Lower leg skin (tissue), 4 donors: Measurements from ENCODE around the gene NKAIN1. TPM values are rescaled to one million over a fixed set of nuclear protein-coding genes. Genes with fewer than 3 reads are reported as not detected.
"Not testable (repeated sequence)": the region's sequence is repeated elsewhere in the genome, so short reads cannot be mapped to it uniquely, and the experiment has no call there.

ENCODE experiments used
- DNase-seq, 2 donors: peaks; one replicate each; pipeline ENCODE4 v3.0.0-alpha.2; 2019; ENCODE audit warnings: low spot score in 2 of 2
- H3K4me3 ChIP-seq: fragments of 200-600 bp; sonication (generic); 2 replicates; pipeline ENCODE4 v1.5.1; 2017; ENCODE audit warnings: mild to moderate bottlenecking, low read depth; ENCODE audit not compliant: poor library complexity, severe bottlenecking
- POLR2A ChIP-seq, 2 donors: fragments of 450-650 bp; IDR thresholded peaks; one replicate each; pipeline ENCODE4 v1.6.1; 2016 to 2017; ENCODE audit warnings: antibody characterized with exemption in 2 of 2, mild to moderate bottlenecking in 1 of 2, moderate library complexity in 1 of 2
- WGBS, 2 donors: methylation state at CpG; one replicate each; pipeline ENCODE4 v1.1.5; 2018; 5-methylcytosine and 5-hydroxymethylcytosine counted together
- intact Hi-C: fragments of 100-400 bp; cut with DNase I; formaldehyde crosslinking; loops from one replicate; pipeline ENCODE4 v1.15.0; 2023; ENCODE audit warnings: low total_unique reads
- total RNA-seq, 4 donors: library from RNA; depleted of rRNA; stranded (reverse); fragments of >200 nt; gene quantifications; one replicate each; pipeline ENCODE4 v1.1.0, GENCODE V29; 2016
- TF ChIP-seq, protein P1 (sequence below), 3 donors: fragments of 450-650 bp; IDR thresholded peaks; one replicate each; pipeline ENCODE4 v1.5.1; 2016; ENCODE audit warnings: antibody characterized with exemption in 3 of 3, mild to moderate bottlenecking in 3 of 3, moderate library complexity in 2 of 3

NKAIN1 gene
- total RNA-seq, 4 donors from 2014 or later, result 0.46 to 1.4 (median 0.91) TPM

DNA sequence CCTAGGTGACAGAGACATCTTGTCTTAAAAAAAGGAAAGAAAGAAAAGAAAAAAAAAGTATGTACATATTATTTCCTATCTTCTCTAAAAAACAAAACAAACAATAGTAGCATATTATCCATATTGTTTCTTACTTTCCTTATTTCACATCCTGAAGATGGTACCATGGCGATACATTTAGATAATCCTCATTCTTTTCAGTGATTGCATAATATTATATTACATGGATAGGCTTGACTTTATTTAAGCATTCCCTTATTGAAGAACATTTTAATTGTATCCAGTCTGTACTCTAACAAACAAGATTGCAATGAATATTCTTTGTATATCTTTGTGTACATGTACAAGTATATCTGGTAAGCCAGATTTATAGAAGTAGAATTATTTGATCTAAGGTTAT, 91.3 kb downstream of the NKAIN1 start:
- TF ChIP-seq POLR2A (IDR thresholded peaks at IDR 0.05), result no peak
- TF ChIP-seq, protein P1, sequence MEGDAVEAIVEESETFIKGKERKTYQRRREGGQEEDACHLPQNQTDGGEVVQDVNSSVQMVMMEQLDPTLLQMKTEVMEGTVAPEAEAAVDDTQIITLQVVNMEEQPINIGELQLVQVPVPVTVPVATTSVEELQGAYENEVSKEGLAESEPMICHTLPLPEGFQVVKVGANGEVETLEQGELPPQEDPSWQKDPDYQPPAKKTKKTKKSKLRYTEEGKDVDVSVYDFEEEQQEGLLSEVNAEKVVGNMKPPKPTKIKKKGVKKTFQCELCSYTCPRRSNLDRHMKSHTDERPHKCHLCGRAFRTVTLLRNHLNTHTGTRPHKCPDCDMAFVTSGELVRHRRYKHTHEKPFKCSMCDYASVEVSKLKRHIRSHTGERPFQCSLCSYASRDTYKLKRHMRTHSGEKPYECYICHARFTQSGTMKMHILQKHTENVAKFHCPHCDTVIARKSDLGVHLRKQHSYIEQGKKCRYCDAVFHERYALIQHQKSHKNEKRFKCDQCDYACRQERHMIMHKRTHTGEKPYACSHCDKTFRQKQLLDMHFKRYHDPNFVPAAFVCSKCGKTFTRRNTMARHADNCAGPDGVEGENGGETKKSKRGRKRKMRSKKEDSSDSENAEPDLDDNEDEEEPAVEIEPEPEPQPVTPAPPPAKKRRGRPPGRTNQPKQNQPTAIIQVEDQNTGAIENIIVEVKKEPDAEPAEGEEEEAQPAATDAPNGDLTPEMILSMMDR (IDR thresholded peaks at IDR 0.05), result no peak
- no peak for DNase-seq
- no peak overlapping the region for H3K4me3 ChIP-seq
- 77 to 87% methylated on average over 1 of the region's 1 CpG for WGBS, 2 donors
- intact Hi-C loops, result no loop called here

DNA sequence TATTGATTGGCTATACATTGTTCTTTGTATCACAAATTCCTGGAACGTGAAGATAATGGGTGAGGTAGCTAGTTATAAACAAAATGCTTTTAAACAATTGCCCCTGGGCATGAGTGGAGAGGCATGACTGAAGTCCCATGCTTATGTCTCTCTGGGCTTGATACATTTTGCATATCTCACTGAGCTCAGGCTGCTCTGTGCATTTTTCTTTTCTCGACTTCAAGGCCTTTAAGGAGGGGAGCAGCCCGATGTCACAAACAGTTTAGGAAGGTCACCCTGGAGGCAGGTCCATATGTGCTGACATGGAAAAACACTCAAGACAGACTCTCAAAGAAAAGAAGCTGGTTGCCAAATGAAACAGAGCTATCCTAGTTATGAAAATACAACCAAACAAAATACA, 94.0 kb downstream of the NKAIN1 start:
- TF ChIP-seq, protein P1 (IDR thresholded peaks at IDR 0.05), result no peak
- no peak for TF ChIP-seq POLR2A (IDR thresholded peaks at IDR 0.05)
- intact Hi-C loops, result no loop called here
- WGBS, 2 donors, result 33 to 35% methylated on average over 3 of the region's 3 CpGs
- DNase-seq, result no peak
- no peak overlapping the region for H3K4me3 ChIP-seq

DNA sequence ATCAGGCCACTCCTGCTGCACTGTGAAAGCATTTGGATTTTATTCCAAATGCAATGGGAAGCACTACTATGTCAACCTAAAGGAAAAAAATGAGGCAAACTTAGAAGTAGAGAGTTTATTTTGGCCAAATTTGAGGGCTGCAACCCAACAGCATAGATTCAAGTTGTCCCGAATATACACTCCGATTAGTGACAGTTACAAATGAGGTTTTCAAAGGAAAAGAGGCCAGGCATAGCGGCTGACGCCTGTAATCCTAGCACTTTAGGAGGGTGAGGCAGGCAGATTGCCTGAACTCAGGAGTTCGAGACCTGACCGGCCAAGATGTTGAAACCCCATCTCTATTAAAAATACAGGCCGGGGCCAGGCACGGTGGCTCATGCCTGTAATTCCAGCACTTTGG, 95.2 kb downstream of the NKAIN1 start:
- TF ChIP-seq, protein P1 (IDR thresholded peaks at IDR 0.05), result no peak
- no peak for TF ChIP-seq POLR2A (IDR thresholded peaks at IDR 0.05)
- no peak overlapping the region for H3K4me3 ChIP-seq
- DNase-seq, result no peak
- intact Hi-C loops, result no loop called here
- 86 to 91% methylated on average over 8 of the region's 8 CpGs for WGBS, 2 donors

DNA sequence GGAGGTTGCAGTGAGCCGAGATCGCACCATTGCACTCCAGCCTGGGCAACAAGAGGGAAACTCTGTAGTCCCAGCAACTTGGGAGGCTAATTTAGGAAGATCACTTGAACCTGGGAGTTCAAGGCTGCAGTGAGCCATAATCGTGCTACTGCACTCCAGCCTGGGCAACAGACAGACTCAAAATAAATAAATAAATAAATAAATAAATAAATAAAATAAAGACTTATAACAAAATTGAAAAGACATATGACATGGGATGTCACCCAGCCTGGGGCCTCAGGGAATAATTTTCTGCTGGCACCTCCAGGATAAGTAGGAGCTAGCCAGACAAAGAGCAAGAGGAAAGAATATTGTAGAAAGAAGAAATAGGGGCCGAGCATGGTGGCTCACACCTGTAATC, 96.2 kb downstream of the NKAIN1 start:
- no peak overlapping the region for H3K4me3 ChIP-seq
- WGBS, 2 donors, result 96 to 97% methylated on average over 4 of the region's 4 CpGs
- intact Hi-C loops, result no loop called here
- TF ChIP-seq, protein P1 (IDR thresholded peaks at IDR 0.05), result no peak
- no peak for TF ChIP-seq POLR2A (IDR thresholded peaks at IDR 0.05)
- DNase-seq, result no peak

DNA sequence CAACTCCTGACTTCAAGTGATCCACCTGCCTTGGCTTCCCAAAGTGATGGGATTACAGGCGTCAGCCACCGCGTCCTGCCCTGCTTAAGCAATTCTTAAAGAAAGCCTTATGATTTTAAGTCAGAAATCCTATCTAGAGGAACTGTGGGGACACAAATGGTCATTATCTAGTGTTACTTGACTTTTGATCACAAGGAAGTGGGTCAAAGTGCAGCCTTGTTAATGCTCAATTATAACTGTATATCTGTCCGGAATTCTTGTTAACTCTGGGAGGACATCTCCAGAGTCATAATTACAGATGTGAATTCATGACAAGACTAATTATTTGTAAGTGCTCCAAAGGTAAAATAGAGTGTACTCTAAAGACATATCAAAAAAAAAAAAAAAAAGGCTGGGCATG, 97.3 kb downstream of the NKAIN1 start:
- TF ChIP-seq POLR2A (IDR thresholded peaks at IDR 0.05), result no peak
- TF ChIP-seq, protein P1 (IDR thresholded peaks at IDR 0.05), result no peak
- H3K4me3 ChIP-seq, result no peak overlapping the region
- 94 to 98% methylated on average over 4 of the region's 4 CpGs for WGBS, 2 donors
- intact Hi-C loops, result no loop called here
- no peak for DNase-seq

DNA sequence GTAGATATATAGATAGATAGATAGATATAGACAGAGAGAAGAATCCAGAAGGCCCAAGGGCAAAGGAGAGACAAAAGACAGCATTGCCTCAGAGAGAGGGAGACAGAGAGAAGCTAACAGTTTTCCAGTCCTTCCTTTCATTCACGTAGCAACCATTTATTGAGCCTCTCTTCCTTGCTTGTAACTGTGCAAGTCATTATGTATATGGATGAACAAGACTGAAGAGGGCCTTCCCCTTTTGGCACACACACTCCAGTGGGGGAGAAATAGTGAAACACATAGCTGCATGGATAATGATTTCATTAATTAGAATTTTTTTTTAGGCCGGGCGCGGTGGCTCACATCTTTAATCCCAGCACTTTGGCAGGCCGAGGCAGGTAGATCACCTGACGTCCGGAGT, 99.4 kb downstream of the NKAIN1 start:
- intact Hi-C loops, result no loop called here
- H3K4me3 ChIP-seq, result no peak overlapping the region
- no peak for DNase-seq
- TF ChIP-seq, protein P1 (IDR thresholded peaks at IDR 0.05), result no peak
- TF ChIP-seq POLR2A (IDR thresholded peaks at IDR 0.05), result no peak
- 64 to 67% methylated on average over 7 of the region's 7 CpGs for WGBS, 2 donors

DNA sequence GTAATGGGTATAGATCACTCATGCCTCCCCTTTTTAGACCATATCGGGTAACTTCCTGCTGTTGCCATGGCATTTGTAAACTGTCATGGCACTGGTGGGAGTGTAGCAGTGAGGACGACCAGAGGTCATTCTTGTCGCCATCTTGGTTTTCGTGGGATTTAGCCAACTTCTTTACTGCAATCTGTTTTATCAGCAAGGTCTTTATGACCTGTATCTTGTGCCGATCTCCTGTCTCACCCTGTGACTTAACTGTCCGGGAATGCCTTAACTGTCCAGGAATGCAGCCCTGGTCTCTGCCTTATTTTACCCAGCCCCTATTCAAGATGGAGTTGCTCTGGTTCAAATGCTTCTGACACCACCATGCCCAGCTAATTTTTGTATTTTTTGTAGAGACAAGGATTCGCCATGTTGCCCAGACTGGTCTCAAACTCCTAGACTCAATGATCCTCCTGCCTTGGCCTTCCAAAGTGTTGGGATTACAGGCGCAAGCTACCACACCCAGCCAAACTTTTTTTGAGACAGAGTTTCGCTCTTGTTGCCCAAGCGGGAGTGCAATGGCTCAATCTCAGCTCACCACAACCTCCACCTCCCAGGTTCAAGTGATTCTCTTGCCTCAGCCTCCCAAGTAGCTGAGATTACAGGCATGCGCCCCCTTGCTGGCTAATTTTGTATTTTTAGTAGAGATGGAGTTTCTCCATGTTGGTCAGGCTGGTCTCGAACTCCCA, 100.7 kb downstream of the NKAIN1 start:
- 89% methylated on average over 12 of the region's 12 CpGs for WGBS, 2 donors
- H3K4me3 ChIP-seq, DNase-seq, intact Hi-C loops: not testable (repeated sequence)

DNA sequence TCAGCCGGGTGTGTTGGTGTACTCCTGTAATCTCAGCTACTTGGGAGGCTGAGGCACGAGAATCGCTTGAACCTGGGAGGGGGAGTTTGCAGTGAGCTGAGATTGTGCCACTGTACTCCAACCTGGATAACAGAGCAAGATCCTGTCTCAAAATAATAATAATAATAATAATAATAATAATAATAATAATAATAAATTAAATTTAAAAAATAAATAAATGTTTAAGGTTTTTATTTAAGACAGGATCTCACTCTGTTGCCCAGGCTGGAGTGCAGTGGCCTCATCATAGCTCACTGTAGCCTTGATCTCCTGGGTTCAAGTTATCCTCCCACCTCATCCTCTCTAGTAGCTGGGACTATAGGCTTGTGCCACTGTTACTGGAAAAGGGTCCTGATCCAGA, 101.8 kb downstream of the NKAIN1 start:
- intact Hi-C loops, result not testable (repeated sequence)

More for the DNA sequence above, 101.8 kb downstream of the NKAIN1 start:
- 90 to 94% methylated on average over 3 of the region's 3 CpGs for WGBS, 2 donors
- not testable (repeated sequence) for DNase-seq, H3K4me3 ChIP-seq
